ENCODE results near the gene MS4A4E. TPM values are rescaled to one million over a fixed set of nuclear protein-coding genes. Genes with fewer than 3 reads are reported as not detected.

MS4A4E gene
- total RNA-seq, 2 donors from 2014 or later, result 1.5 TPM; not detected in 1

DNA sequence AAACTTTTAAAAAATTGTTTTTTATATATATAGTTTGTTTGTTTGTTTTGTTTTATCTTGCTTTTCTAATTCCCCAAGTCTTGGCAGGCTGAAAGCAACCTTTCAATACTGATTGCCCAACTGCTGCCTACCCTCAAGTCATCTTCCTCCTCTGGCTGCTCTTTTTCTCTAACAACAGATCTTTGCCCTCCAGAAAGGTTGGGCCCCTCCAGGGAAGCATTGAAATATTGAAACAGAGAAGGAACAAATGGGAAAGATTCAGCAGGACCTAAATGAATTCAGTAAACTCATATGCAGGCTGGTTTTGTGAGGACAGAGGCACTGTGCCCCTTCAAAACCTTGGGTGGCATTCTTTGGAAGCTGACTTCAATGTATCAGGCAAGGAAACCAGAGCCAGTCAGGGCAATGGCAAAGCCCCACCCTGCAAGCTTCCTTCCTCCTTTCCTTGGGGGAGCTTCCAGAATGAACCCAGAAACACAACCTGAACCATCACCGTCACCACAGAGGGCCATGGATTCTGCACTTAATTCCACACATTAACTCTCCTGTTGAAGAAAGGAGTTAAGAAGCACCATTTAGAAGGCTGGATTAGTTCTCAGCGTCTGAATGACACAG lies 59.2 kb downstream of the MS4A4E start:
- DNase-seq (ENCODE audit: low spot score), result no peak
- Histone ChIP-seq H3K4me1 (replicated peaks) (no peaks in the 10 kb centered on the region), H3K27me3 (replicated peaks; ENCODE audit: insufficient read depth) (no peaks in the 10 kb centered on the region), H3K9me3 (no peaks in the 10 kb centered on the region), H3K36me3 (no peaks in the 10 kb centered on the region), H3K27ac (no peak overlapping the region), H3K4me3 (no peak overlapping the region)
- TF ChIP-seq POLR2A (IDR thresholded peaks at IDR 0.05) (no peak), POLR2AphosphoS5 (IDR thresholded peaks at IDR 0.05) (no peak)
- TF ChIP-seq, protein P1, sequence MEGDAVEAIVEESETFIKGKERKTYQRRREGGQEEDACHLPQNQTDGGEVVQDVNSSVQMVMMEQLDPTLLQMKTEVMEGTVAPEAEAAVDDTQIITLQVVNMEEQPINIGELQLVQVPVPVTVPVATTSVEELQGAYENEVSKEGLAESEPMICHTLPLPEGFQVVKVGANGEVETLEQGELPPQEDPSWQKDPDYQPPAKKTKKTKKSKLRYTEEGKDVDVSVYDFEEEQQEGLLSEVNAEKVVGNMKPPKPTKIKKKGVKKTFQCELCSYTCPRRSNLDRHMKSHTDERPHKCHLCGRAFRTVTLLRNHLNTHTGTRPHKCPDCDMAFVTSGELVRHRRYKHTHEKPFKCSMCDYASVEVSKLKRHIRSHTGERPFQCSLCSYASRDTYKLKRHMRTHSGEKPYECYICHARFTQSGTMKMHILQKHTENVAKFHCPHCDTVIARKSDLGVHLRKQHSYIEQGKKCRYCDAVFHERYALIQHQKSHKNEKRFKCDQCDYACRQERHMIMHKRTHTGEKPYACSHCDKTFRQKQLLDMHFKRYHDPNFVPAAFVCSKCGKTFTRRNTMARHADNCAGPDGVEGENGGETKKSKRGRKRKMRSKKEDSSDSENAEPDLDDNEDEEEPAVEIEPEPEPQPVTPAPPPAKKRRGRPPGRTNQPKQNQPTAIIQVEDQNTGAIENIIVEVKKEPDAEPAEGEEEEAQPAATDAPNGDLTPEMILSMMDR (IDR thresholded peaks at IDR 0.05), result no peak
- intact Hi-C loops (cut with DNase I), result no loop called here
- WGBS, result 61% methylated on average over 2 of the region's 2 CpGs

DNA sequence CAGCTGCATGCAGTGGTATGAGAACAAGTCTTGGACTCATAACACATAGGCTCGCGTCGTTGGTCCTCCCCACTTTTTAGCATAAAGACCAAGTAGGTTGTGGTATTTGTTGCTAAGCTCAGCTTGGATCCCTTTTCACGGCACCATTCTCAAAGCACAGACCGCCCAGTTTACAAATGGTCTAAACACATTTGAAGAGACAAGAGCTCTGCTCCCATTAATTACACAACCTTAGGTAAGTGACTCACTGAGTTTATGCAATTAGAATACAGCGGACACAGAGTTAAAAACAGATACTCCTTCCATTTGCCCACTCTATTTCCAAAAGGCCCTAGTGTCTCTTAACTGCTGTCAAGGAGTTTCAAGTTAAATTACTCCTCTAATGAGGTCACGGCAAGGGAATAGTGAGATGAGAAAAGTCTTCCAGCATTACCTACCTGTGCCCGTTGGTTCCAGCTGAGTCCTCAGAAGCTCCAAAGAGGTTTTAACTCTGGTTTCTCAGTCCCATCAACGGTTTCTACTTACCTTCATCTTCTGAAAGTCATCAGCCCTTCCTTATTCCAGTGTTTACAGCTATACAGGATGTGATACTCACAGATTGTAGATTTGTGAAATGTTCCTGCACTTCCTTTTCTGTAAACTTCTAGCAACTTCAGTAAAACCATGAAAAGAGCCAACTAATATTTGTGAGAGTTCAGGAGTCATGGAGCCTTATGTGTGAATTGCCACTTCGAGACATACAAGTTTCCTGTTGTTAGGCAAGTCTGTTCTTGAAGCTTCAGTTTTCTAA lies 60.2 kb downstream of the MS4A4E start, which contains the start of gene MS4A6A:
TSS of gene MS4A6A (minus strand) at position 543 of the 790 bp plus-strand sequence. CDS start 1,356 bp downstream, outside the sequence.
- 63% methylated on average over 10 of the region's 10 CpGs for WGBS

DNA sequence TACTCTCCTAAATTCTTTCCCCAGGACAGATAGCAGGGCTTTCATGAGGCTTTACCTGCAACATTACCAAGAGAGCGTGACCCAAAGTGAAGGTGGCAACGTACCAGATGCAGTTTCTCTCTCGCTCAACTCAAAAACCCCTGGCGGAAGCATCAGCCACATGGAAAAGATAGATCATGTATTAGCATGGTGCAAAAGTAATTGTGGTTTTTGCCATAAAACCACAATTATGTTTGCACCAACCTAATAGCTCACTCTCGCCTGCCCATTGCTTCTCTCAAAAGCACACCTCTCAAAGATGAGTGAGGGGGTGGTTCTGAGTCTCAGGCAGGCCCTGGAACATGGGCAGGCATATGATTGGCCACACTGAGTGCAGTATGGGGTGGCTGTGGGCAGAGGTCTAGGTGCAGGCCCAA lies 67.1 kb downstream of the MS4A4E start:
- no peak for DNase-seq (ENCODE audit: low spot score)
- Histone ChIP-seq H3K27me3 (replicated peaks; ENCODE audit: insufficient read depth) (no peaks in the 10 kb centered on the region), H3K27ac (no peak overlapping the region), H3K36me3 (no peaks in the 10 kb centered on the region), H3K4me1 (replicated peaks) (no peaks in the 10 kb centered on the region), H3K9me3 (no peaks in the 10 kb centered on the region), H3K4me3 (no peak overlapping the region)
- 76% methylated on average over 5 of the region's 5 CpGs for WGBS
- intact Hi-C loops (cut with DNase I), result no loop called here
- no peak for TF ChIP-seq POLR2AphosphoS5 (IDR thresholded peaks at IDR 0.05)
- TF ChIP-seq, protein P1 (IDR thresholded peaks at IDR 0.05), result no peak
- no peak for TF ChIP-seq POLR2A (IDR thresholded peaks at IDR 0.05)

More for the DNA sequence above, 60.2 kb downstream of the MS4A4E start, which contains the start of gene MS4A6A:
- no peaks in the 10 kb centered on the region for H3K4me1 ChIP-seq (replicated peaks)
- no peaks in the 10 kb centered on the region for H3K36me3 ChIP-seq
- intact Hi-C loops (cut with DNase I), result no loop called here
- no peaks in the 10 kb centered on the region for H3K9me3 ChIP-seq
- H3K4me3 ChIP-seq, result no peak within 1 kb of the TSS
- H3K27ac ChIP-seq, result no peak within 1 kb of the TSS
- no peak for DNase-seq (ENCODE audit: low spot score)
- TF ChIP-seq, protein P1 (IDR thresholded peaks at IDR 0.05), result no peak
- TF ChIP-seq POLR2AphosphoS5 (IDR thresholded peaks at IDR 0.05), result no peak
- TF ChIP-seq POLR2A (IDR thresholded peaks at IDR 0.05), result no peak
- no peaks in the 10 kb centered on the region for H3K27me3 ChIP-seq (replicated peaks; ENCODE audit: insufficient read depth)

DNA sequence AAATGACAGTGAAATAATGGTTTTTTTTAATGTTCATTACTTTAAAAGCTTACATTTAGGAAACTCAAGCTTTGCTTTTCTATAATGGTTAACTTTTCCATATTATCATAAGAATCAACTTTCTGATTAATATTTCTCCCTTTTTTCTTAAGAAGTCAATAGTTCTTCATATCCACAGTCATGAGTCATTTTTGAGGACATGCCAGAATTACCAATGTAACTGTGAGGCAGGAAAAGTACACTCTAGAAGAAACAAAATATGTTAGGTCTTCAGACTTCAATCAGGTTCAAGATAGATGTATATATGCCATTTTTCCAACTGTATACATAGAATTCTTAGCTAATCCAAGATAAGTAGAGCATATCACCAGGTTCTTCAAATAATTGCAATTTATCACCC lies 70.9 kb downstream of the MS4A4E start:
- Histone ChIP-seq H3K27me3 (replicated peaks; ENCODE audit: insufficient read depth) (no peaks in the 10 kb centered on the region), H3K4me1 (replicated peaks) (no peaks in the 10 kb centered on the region), H3K36me3 (no peaks in the 10 kb centered on the region), H3K4me3 (no peak overlapping the region), H3K27ac (no peak overlapping the region), H3K9me3 (no peaks in the 10 kb centered on the region)
- no peak for DNase-seq (ENCODE audit: low spot score)
- TF ChIP-seq POLR2AphosphoS5 (IDR thresholded peaks at IDR 0.05) (no peak), POLR2A (IDR thresholded peaks at IDR 0.05) (no peak)
- TF ChIP-seq, protein P1 (IDR thresholded peaks at IDR 0.05), result no peak
- intact Hi-C loops (cut with DNase I), result no loop called here

Measured in prostate gland (tissue), 2 donors.